Pancreas (tissue), 10 donors: ENCODE results near the gene TBC1D5. TPM values are rescaled to one million over a fixed set of nuclear protein-coding genes. Genes with fewer than 3 reads are reported as not detected.

ENCODE experiments used
- ATAC-seq, 4 donors: fragments of 200-7000 bp; cut with Tn5 transposase; one replicate each; pipeline versions ENCODE4 v1.8.0 to v1.9.1; 2020; ENCODE audit warnings: mild to moderate bottlenecking in 4 of 4, moderate library complexity in 4 of 4
- DNase-seq, 6 donors: peaks; one replicate each; pipeline ENCODE4 v3.0.0-alpha.2; 2020
- FAIRE-seq: peaks from 2 replicates; lab custom pipeline; 2012; peaks lifted over from hg19 to GRCh38; lab: Jason Lieb, UNC
- H3K27ac ChIP-seq, 4 donors: fragments of 200-600 bp; sonication (generic); 1 replicate in 3 of 4; 2 replicates in 1 of 4; pipeline versions ENCODE4 v1.5.0 to v1.8.0; 2020
- H3K27me3 ChIP-seq, 4 donors: fragments of 200-600 bp; one replicate each; pipeline ENCODE4 v1.8.0; 2021
- H3K36me3 ChIP-seq, 3 donors: fragments of 200-600 bp; sonication (generic) in 1 of 3; one replicate each; pipeline versions ENCODE4 v1.5.0 to v1.8.0; 2020 to 2021
- H3K4me1 ChIP-seq, 3 donors: fragments of 200-600 bp; one replicate each; pipeline ENCODE4 v1.8.0; 2021
- H3K4me3 ChIP-seq, 4 donors: fragments of 200-600 bp; sonication (generic) in 2 of 4; one replicate each; pipeline versions ENCODE4 v1.5.0 to v1.8.0; 2020 to 2021
- H3K9me3 ChIP-seq, 4 donors: fragments of 200-600 bp; one replicate each; pipeline ENCODE4 v1.8.0; 2021
- CTCF ChIP-seq, 4 donors: fragments of 200-600 bp; sonication (generic) in 3 of 4; IDR thresholded peaks; one replicate each; pipeline versions ENCODE4 v1.5.0 to v1.8.0; 2021; ENCODE audit warnings: antibody characterized with exemption in 4 of 4
- WGBS, 2 donors: extraction: QIAGEN DNeasy Blood & Tissue Kit; methylation state at CpG; one replicate each; pipeline ENCODE4 v1.1.7; 2013; 5-methylcytosine and 5-hydroxymethylcytosine counted together
- intact Hi-C, 3 donors: fragments of 100-400 bp; cut with DNase I; formaldehyde crosslinking; loops; one replicate each; pipeline versions ENCODE4 v1.11.1 to v1.14.2; 2022
- polyA plus RNA-seq, 2 donors: library from polyadenylated mRNA; stranded (reverse); fragments of 200-250 nt; gene quantifications; one replicate each; pipeline ENCODE4 v1.2.3, GENCODE V29; 2013
- total RNA-seq, 6 donors: library from RNA; stranded (reverse); fragmentation: NEBNext Ultra II Directional in 4 of 6; extraction: Animal tissue kit (Norgen Biotek cat#: 25700) in 4 of 6; gene quantifications; one replicate each; pipeline versions ENCODE4 v1.2.1 to v1.2.4, GENCODE V29; 2021 to 2023
- donor health status: healthy with polysubstance abuse.
- donor health status: DM: no; HTN: no; CAD: no; lungs with moderate emphysema.
- donor health status: DM: no; HTN: no; CAD: no.
- donor health status: control.
- donor health status: control.
- donor health status: Bipolar disorder and iron deficiency.
- donor health status: DM: yes; HTN: yes; CAD: no.
- donor health status: DM: no; HTN: no; CAD: no.
- donor health status: DM: no; HTN: no; CAD: no.
- donor health status: DM: yes; HTN: yes; CAD: no.

TBC1D5 gene
- total and polyA plus RNA-seq, 8 donors, result 6.5 to 39.2 (median 19.9) TPM

GRCh38 chr3:17550624-17551023 is 191.8 kb downstream of the TBC1D5 start:
- TF ChIP-seq CTCF (IDR thresholded peaks at IDR 0.05), result no peak
- intact Hi-C loops, result no loop called here
- Histone ChIP-seq H3K27me3 (no peaks in the 10 kb centered on the region), H3K4me1 (peaks cover 0 to 9% (median 7%) of the 10 kb centered on the region in 3 donors), H3K36me3 (no peaks in the 10 kb centered on the region), H3K4me3 (no peak overlapping the region), H3K27ac (no peak overlapping the region), H3K9me3 (no peaks in the 10 kb centered on the region)
- FAIRE-seq (no peak), ATAC-seq (no peak), DNase-seq (no peak)

- H3K4me1 ChIP-seq, result no peaks in the 10 kb centered on the region
- ATAC-seq (no peak), DNase-seq (peak in 1 of 6 donors; percentile 19), FAIRE-seq (no peak)
- no peak overlapping the region for H3K4me3 ChIP-seq
- H3K27me3 ChIP-seq, result no peaks in the 10 kb centered on the region
- H3K27ac ChIP-seq, result no peak overlapping the region
- H3K9me3 ChIP-seq, result no peaks in the 10 kb centered on the region
- TF ChIP-seq CTCF (IDR thresholded peaks at IDR 0.05), result no peak
- 93 to 94% methylated on average over 10 of the region's 10 CpGs for WGBS, 2 donors
- no peaks in the 10 kb centered on the region for H3K36me3 ChIP-seq
- intact Hi-C loops, result no loop called here
Observed at GRCh38 chr3:17546500-17547255, 195.8 kb downstream of the TBC1D5 start.

- Histone ChIP-seq H3K27ac (no peak overlapping the region), H3K9me3 (no peaks in the 10 kb centered on the region), H3K36me3 (no peaks in the 10 kb centered on the region), H3K27me3 (no peaks in the 10 kb centered on the region), H3K4me1 (no peaks in the 10 kb centered on the region), H3K4me3 (no peak overlapping the region)
- WGBS, 2 donors, result 97 to 98% methylated on average over 2 of the region's 2 CpGs
- ATAC-seq, result no peak
- intact Hi-C loops, result no loop called here
- no peak for FAIRE-seq
- no peak for DNase-seq
- TF ChIP-seq CTCF (IDR thresholded peaks at IDR 0.05), result no peak
Observed at GRCh38 chr3:17544632-17545031, 197.8 kb downstream of the TBC1D5 start.

GRCh38 chr3:17542591-17542990 is 199.8 kb downstream of the TBC1D5 start:
- Histone ChIP-seq H3K9me3 (no peaks in the 10 kb centered on the region), H3K4me1 (no peaks in the 10 kb centered on the region), H3K36me3 (no peaks in the 10 kb centered on the region), H3K27ac (no peak overlapping the region), H3K4me3 (no peak overlapping the region), H3K27me3 (no peaks in the 10 kb centered on the region)
- TF ChIP-seq CTCF (IDR thresholded peaks at IDR 0.05), result no peak
- DNase-seq, result no peak
- no peak for ATAC-seq
- WGBS, 2 donors, result 85 to 87% methylated on average over 1 of the region's 1 CpG
- FAIRE-seq, result no peak
- intact Hi-C loops, result no loop called here

- FAIRE-seq (no peak), DNase-seq (no peak)
- no peak overlapping the region for H3K4me3 ChIP-seq
Observed at GRCh38 chr3:17539436-17539835, 203.0 kb downstream of the TBC1D5 start.

More at GRCh38 chr3:17539436-17539835, 203.0 kb downstream of the TBC1D5 start:
- TF ChIP-seq CTCF (IDR thresholded peaks at IDR 0.05), result no peak
- H3K27ac ChIP-seq, result no peak overlapping the region
- no peaks in the 10 kb centered on the region for H3K36me3 ChIP-seq
- H3K27me3 ChIP-seq, result no peaks in the 10 kb centered on the region
- ATAC-seq, result no peak
- no peaks in the 10 kb centered on the region for H3K9me3 ChIP-seq
- WGBS, 2 donors, result 96 to 97% methylated on average over 3 of the region's 3 CpGs
- peaks cover 0 to 10% (median 5%) of the 10 kb centered on the region in 3 donors for H3K4me1 ChIP-seq
- intact Hi-C loops, result no loop called here
